B cell (primary cell): Measurements from ENCODE around the gene IPO8.

Experiments used
- CTCF ChIP-seq: fragments of 200-600 bp; IDR thresholded peaks from one replicate; pipeline ENCODE4 v1.8.0; 2022; ENCODE audit warnings: antibody characterized with exemption, mild to moderate bottlenecking
- EZH2 ChIP-seq: IDR thresholded peaks from 2 replicates; pipeline ENCODE4 v1.6.1; 2012; ENCODE audit warnings: borderline replicate concordance, low read depth, mild to moderate bottlenecking, moderate library complexity, low read length; ENCODE audit not compliant: insufficient read depth, poor library complexity, severe bottlenecking

GRCh38 chr12:30646821-30647220 is 48.8 kb downstream of the IPO8 start:
- TF ChIP-seq CTCF (no peak), EZH2 (no peak)
